HG03139 (cell line): ENCODE data around the gene MAST4.
A peak's percentile ranks its signal among the peaks of the same experiment; 100 is the strongest.
"Not testable (repeated sequence)": the region's sequence is repeated elsewhere in the genome, so short reads cannot be mapped to it uniquely, and the experiment has no call there.

Experiments
- ATAC-seq: cut with Tn5 transposase; IDR thresholded peaks from one replicate; pipeline ENCODE4 v1.9.1; 2021; ENCODE audit not compliant: unreplicated experiment

The MAST4 gene

GRCh38 chr5:66694036-66694435, 97.8 kb downstream of the MAST4 start:
- no peak for ATAC-seq

- ATAC-seq: not testable (repeated sequence)
Measured at GRCh38 chr5:66695840-66696239, 99.6 kb downstream of the MAST4 start.

GRCh38 chr5:66697796-66698564, 101.8 kb downstream of the MAST4 start:
- no peak for ATAC-seq

GRCh38 chr5:66701244-66701643, 105.1 kb downstream of the MAST4 start:
- peak; percentile 67 for ATAC-seq

- no peak for ATAC-seq
Measured at GRCh38 chr5:66702426-66702825, 106.2 kb downstream of the MAST4 start.

GRCh38 chr5:66704790-66705425, 108.7 kb downstream of the MAST4 start:
- ATAC-seq: no peak

GRCh38 chr5:66708368-66708767, 112.2 kb downstream of the MAST4 start:
- ATAC-seq: no peak

GRCh38 chr5:66710557-66711088, 114.4 kb downstream of the MAST4 start:
- no peak for ATAC-seq

- no peak for ATAC-seq
Measured at GRCh38 chr5:66713998-66714397, 117.8 kb downstream of the MAST4 start.

- no peak for ATAC-seq
Measured at GRCh38 chr5:66717455-66718373, 121.5 kb downstream of the MAST4 start.

GRCh38 chr5:66718374-66719002, 122.3 kb downstream of the MAST4 start:
- ATAC-seq: no peak

GRCh38 chr5:66720780-66721179, 124.6 kb downstream of the MAST4 start:
- no peak for ATAC-seq

GRCh38 chr5:66722686-66723085, 126.5 kb downstream of the MAST4 start:
- no peak for ATAC-seq

GRCh38 chr5:66724349-66725139, 128.4 kb downstream of the MAST4 start:
- ATAC-seq: no peak

GRCh38 chr5:66727630-66728029, 131.4 kb downstream of the MAST4 start:
- no peak for ATAC-seq

- no peak for ATAC-seq
Measured at GRCh38 chr5:66728049-66728448, 131.9 kb downstream of the MAST4 start.

GRCh38 chr5:66737096-66737495, 140.9 kb downstream of the MAST4 start:
- ATAC-seq: no peak

GRCh38 chr5:66738136-66738535, 141.9 kb downstream of the MAST4 start:
- no peak for ATAC-seq

GRCh38 chr5:66739021-66739420, 142.8 kb downstream of the MAST4 start:
- no peak for ATAC-seq

GRCh38 chr5:66739951-66740350, 143.8 kb downstream of the MAST4 start:
- no peak for ATAC-seq
